SK-N-SH (cell line): Measurements from ENCODE around the gene NGB. TPM values are rescaled to one million over a fixed set of nuclear protein-coding genes. Genes with fewer than 3 reads are reported as not detected.

Experiments
- CTCF ChIA-PET: fragments of 300-600, 350-600 bp; formaldehyde crosslinking; extraction: SDS; loops from one replicate; lab custom pipeline; 2021; lab: Yijun Ruan, JAX
- POLR2A ChIA-PET: fragments of 350-600 bp; sonication (Branson Sonifier 250); formaldehyde crosslinking; extraction: SDS; loops from one replicate; lab custom pipeline; 2020; ENCODE audit warnings: antibody characterized with exemption, inconsistent platforms; lab: Yijun Ruan, JAX
- DNase-seq: peaks from one replicate; pipeline ENCODE4 v3.0.0; 2012
- H2AFZ ChIP-seq: fragments of 200-600 bp; sonication (generic); 2 replicates; pipeline ENCODE4 v1.8.1; 2016; ENCODE audit warnings: antibody characterized with exemption, mild to moderate bottlenecking, low read depth
- H3F3A ChIP-seq: fragments of 200-600 bp; sonication (generic); replicated peaks from 2 replicates; pipeline ENCODE3; 2016; ENCODE audit warnings: antibody characterized with exemption, mild to moderate bottlenecking; ENCODE audit not compliant: insufficient read depth
- H3K27ac ChIP-seq, 2 experiments: fragments of 200-500 bp in 1 of 2; fragments of 200-600 bp in 1 of 2; sonication (Bioruptor generic) in 1 of 2; sonication (generic), shearing (Covaris generic) in 1 of 2; 2 replicates each; pipeline versions ENCODE4 v1.5.1 to v1.6.1; 2014 to 2016; ENCODE audit warnings: low read depth in 2 of 2, inconsistent platforms in 1 of 2, low read length in 1 of 2, mild to moderate bottlenecking in 1 of 2, mixed read lengths in 1 of 2
- H3K27me3 ChIP-seq: fragments of 200-600 bp; sonication (generic), shearing (Covaris generic); 2 replicates; pipeline ENCODE4 v1.6.1; 2016; ENCODE audit warnings: mixed run types; ENCODE audit not compliant: insufficient read depth
- H3K36me3 ChIP-seq, 2 experiments: fragments of 200-500 bp in 1 of 2; fragments of 200-600 bp in 1 of 2; sonication (Bioruptor generic) in 1 of 2; sonication (generic) in 1 of 2; replicated peaks in 1 of 2; 2 replicates each; pipeline versions ENCODE3 to v1.5.1; 2014 to 2016; ENCODE audit warnings: low read length in 1 of 2, mild to moderate bottlenecking in 1 of 2; ENCODE audit not compliant: insufficient read depth in 2 of 2, control insufficient read depth in 1 of 2
- H3K4me1 ChIP-seq, 2 experiments: fragments of 200-500 bp in 1 of 2; fragments of 200-600 bp in 1 of 2; sonication (Bioruptor generic) in 1 of 2; sonication (generic), shearing (Covaris generic) in 1 of 2; 2 replicates each; pipeline versions ENCODE4 v1.5.1 to v1.6.1; 2014 to 2016; ENCODE audit warnings: low read depth in 1 of 2, low read length in 1 of 2, mixed run types in 1 of 2; ENCODE audit not compliant: insufficient read depth in 2 of 2, control insufficient read depth in 1 of 2
- H3K4me2 ChIP-seq: fragments of 200-600 bp; sonication (generic), shearing (Covaris generic); 2 replicates; pipeline ENCODE4 v1.6.1; 2017; ENCODE audit warnings: mixed run types
- H3K4me3 ChIP-seq, 2 experiments: fragments of 200-500 bp in 1 of 2; fragments of 200-600 bp in 1 of 2; sonication (Bioruptor generic) in 1 of 2; sonication (generic), shearing (Covaris generic) in 1 of 2; 2 replicates each; pipeline versions ENCODE4 v1.5.1 to v1.8.1; 2014 to 2016; ENCODE audit warnings: low read depth in 2 of 2, inconsistent platforms in 1 of 2, low read length in 1 of 2, mild to moderate bottlenecking in 1 of 2, mixed read lengths in 1 of 2, moderate library complexity in 1 of 2
- H3K79me2 ChIP-seq: fragments of 200-600 bp; sonication (generic); 2 replicates; pipeline ENCODE4 v1.8.1; 2017; ENCODE audit warnings: mild to moderate bottlenecking; ENCODE audit not compliant: insufficient read depth
- H3K9ac ChIP-seq: fragments of 200-600 bp; sonication (generic); 2 replicates; pipeline ENCODE4 v1.6.1; 2017; ENCODE audit warnings: mixed run types
- H3K9me2 ChIP-seq: fragments of 200-600 bp; sonication (generic); 2 replicates; pipeline ENCODE4 v1.6.1; 2017; ENCODE audit warnings: mixed run types
- H3K9me3 ChIP-seq: fragments of 200-600 bp; sonication (generic); 2 replicates; pipeline ENCODE4 v1.6.1; 2017; ENCODE audit warnings: mixed run types, mild to moderate bottlenecking, moderate library complexity
- H4K20me1 ChIP-seq: fragments of 200-600 bp; sonication (generic); 2 replicates; pipeline ENCODE4 v1.6.1; 2017; ENCODE audit warnings: mild to moderate bottlenecking, mixed run types; ENCODE audit not compliant: insufficient read depth
- CHD2 ChIP-seq: fragments of 150-350 bp; IDR thresholded peaks from 2 replicates; pipeline ENCODE4 v1.6.1; 2018; ENCODE audit warnings: low read length; ENCODE audit not compliant: partially characterized antibody
- EZH2phosphoT487 ChIP-seq: fragments of 200-600 bp; sonication (generic); IDR thresholded peaks from 2 replicates; pipeline ENCODE4 v1.6.1; 2017; ENCODE audit warnings: low read depth, mixed run types, mild to moderate bottlenecking, antibody characterized with exemption, moderate library complexity, borderline replicate concordance
- FOXJ3 ChIP-seq: sonication (generic); formaldehyde crosslinking; IDR thresholded peaks from 2 replicates; pipeline ENCODE4 v1.5.1; 2020; ENCODE audit warnings: mild to moderate bottlenecking, missing genetic modification reagents
- FOXM1 ChIP-seq: IDR thresholded peaks from 2 replicates; pipeline ENCODE4 v1.4.0; 2012; ENCODE audit warnings: low read depth, mild to moderate bottlenecking
- GABPA ChIP-seq: IDR thresholded peaks from 2 replicates; pipeline ENCODE4 v1.4.0; 2012; ENCODE audit warnings: low read depth, mild to moderate bottlenecking
- GATA2 ChIP-seq: sonication (generic); formaldehyde crosslinking; IDR thresholded peaks from 2 replicates; pipeline ENCODE4 v1.5.0; 2020; ENCODE audit warnings: mild to moderate bottlenecking, missing genetic modification reagents
- MXI1 ChIP-seq: IDR thresholded peaks from 2 replicates; pipeline ENCODE4 v1.6.1; 2012; ENCODE audit warnings: mild to moderate bottlenecking, low read depth, low read length, improper control_type of control experiment
- NFIC ChIP-seq: IDR thresholded peaks from 2 replicates; pipeline ENCODE4 v1.4.0; 2012; ENCODE audit warnings: borderline replicate concordance
- POLR2AphosphoS5 ChIP-seq: IDR thresholded peaks from 2 replicates; pipeline ENCODE4 v1.6.1; 2012; ENCODE audit warnings: low read depth, low read length
- RAD21 ChIP-seq: IDR thresholded peaks from 2 replicates; pipeline ENCODE4 v1.6.1; 2012; ENCODE audit warnings: mild to moderate bottlenecking, low read length
- RFX5 ChIP-seq: IDR thresholded peaks from 2 replicates; pipeline ENCODE4 v1.6.1; 2012; ENCODE audit warnings: mild to moderate bottlenecking, improper control_type of control experiment, low read length
- RXRA ChIP-seq: IDR thresholded peaks from 2 replicates; pipeline ENCODE4 v1.4.0; 2012; ENCODE audit warnings: low read depth, mild to moderate bottlenecking, borderline replicate concordance
- TEAD4 ChIP-seq: IDR thresholded peaks from 2 replicates; pipeline ENCODE4 v1.4.0; 2012; ENCODE audit warnings: mild to moderate bottlenecking, borderline replicate concordance; ENCODE audit not compliant: insufficient read depth
- WGBS: methylation state at CpG from one replicate; pipeline ENCODE4 v1.1.6; 2017; ENCODE audit warnings: low lambda C conversion rate; 5-methylcytosine and 5-hydroxymethylcytosine counted together
- polyA plus RNA-seq, 3 experiments: library from polyadenylated mRNA; depleted of rRNA; stranded (reverse); fragments of >200 nt; gene quantifications; 2 replicates each; pipeline ENCODE4 v1.2.3, GENCODE V29; 2012
- TF ChIP-seq, protein P1 (sequence below): fragments of 150-350 bp; IDR thresholded peaks from 2 replicates; pipeline ENCODE4 v1.6.1; 2016; ENCODE audit warnings: mild to moderate bottlenecking, low read depth, low read length
- TF ChIP-seq, protein P2 (sequence below): fragments of 150-350 bp; IDR thresholded peaks from 2 replicates; pipeline ENCODE4 v1.6.1; 2017; ENCODE audit warnings: antibody characterized with exemption, low read length, low read depth, borderline replicate concordance
- TF ChIP-seq, protein P3 (sequence below): IDR thresholded peaks from 2 replicates; pipeline ENCODE4; 2012

The NGB gene
- polyA plus RNA-seq, 1 of the 3 experiments (the other 2 are of a cell fraction): not detected

DNA sequence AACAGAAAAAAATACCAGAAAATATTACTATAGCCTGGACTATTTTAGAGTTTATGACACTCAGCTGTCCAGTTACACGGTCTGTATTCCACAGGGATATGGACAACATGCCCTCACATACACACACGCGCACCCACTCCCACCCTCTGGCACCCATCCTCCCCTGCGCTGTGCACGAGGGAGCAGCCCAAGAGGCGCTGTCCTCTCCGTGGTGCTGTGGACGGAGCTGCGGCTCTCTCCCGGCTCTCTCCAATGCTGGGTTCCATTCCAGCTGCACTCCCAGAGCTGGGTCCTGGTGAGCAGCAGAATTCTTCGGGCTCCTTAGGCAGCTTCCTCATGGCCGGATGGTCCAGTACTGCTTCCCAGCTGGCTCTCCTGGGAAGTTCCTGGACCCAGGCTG lies 6.0 kb upstream of the NGB start:
- Histone ChIP-seq H3F3A (no peaks in the 10 kb centered on the region), H3K79me2 (no peaks in the 10 kb centered on the region), H3K9me2 (no peaks in the 10 kb centered on the region), H3K4me3 (no peak overlapping the region), H3K36me3 (peaks cover 0 to 36% of the 10 kb centered on the region in 2 experiments), H3K4me1 (peaks cover 0 to 18% of the 10 kb centered on the region in 2 experiments; a peak in 1 of 4 replicates), H3K9me3 (no peaks in the 10 kb centered on the region), H3K4me2 (no peak overlapping the region), H3K9ac (no peak overlapping the region), H2AFZ (no peak overlapping the region), H3K27ac (peak overlapping the region in 1 of 2 experiments; percentile 65; a peak in 1 of 4 replicates), H3K27me3 (no peaks in the 10 kb centered on the region), H4K20me1 (no peaks in the 10 kb centered on the region)
- no peak for TF ChIP-seq GATA2 (CRISPR knock-in tag)
- no peak for TF ChIP-seq EZH2phosphoT487
- TF ChIP-seq RFX5: no peak
- TF ChIP-seq MXI1: no peak
- no peak for TF ChIP-seq TEAD4
- TF ChIP-seq RXRA: no peak
- TF ChIP-seq CHD2: no peak
- TF ChIP-seq FOXM1: no peak
- no peak for TF ChIP-seq FOXJ3 (CRISPR knock-in tag)
- no peak for TF ChIP-seq RAD21
- no peak for TF ChIP-seq GABPA
- no peak for TF ChIP-seq POLR2AphosphoS5
- TF ChIP-seq, protein P1, sequence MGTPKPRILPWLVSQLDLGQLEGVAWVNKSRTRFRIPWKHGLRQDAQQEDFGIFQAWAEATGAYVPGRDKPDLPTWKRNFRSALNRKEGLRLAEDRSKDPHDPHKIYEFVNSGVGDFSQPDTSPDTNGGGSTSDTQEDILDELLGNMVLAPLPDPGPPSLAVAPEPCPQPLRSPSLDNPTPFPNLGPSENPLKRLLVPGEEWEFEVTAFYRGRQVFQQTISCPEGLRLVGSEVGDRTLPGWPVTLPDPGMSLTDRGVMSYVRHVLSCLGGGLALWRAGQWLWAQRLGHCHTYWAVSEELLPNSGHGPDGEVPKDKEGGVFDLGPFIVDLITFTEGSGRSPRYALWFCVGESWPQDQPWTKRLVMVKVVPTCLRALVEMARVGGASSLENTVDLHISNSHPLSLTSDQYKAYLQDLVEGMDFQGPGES: no peak
- TF ChIP-seq NFIC: no peak
- TF ChIP-seq, protein P2, sequence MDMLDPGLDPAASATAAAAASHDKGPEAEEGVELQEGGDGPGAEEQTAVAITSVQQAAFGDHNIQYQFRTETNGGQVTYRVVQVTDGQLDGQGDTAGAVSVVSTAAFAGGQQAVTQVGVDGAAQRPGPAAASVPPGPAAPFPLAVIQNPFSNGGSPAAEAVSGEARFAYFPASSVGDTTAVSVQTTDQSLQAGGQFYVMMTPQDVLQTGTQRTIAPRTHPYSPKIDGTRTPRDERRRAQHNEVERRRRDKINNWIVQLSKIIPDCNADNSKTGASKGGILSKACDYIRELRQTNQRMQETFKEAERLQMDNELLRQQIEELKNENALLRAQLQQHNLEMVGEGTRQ: no peak
- TF ChIP-seq, protein P3, sequence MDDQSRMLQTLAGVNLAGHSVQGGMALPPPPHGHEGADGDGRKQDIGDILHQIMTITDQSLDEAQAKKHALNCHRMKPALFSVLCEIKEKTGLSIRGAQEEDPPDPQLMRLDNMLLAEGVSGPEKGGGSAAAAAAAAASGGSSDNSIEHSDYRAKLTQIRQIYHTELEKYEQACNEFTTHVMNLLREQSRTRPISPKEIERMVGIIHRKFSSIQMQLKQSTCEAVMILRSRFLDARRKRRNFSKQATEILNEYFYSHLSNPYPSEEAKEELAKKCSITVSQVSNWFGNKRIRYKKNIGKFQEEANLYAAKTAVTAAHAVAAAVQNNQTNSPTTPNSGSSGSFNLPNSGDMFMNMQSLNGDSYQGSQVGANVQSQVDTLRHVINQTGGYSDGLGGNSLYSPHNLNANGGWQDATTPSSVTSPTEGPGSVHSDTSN: no peak
- WGBS: 98% methylated on average over 8 of the region's 12 CpGs
- ChIA-PET CTCF (interaction anchor here (1.0 to 2.8 kb wide), 6 partner anchors 10 to 124 kb away, joined by 3 to 13 read pairs (median 5); no protein-coding TSS in a partner anchor), POLR2A (no interaction called here)
- no peak for DNase-seq
